Measurements from ENCODE around the gene RNF115. TPM values are rescaled to one million over a fixed set of nuclear protein-coding genes. Genes with fewer than 3 reads are reported as not detected.

Gene RNF115
- polyA plus RNA-seq, 1 experiment = 32.9 TPM

- Histone ChIP-seq H3K4me3 (ENCODE audit: low read depth, low read length) (no peak overlapping the region), H3K27ac (ENCODE audit: low read depth, low read length) (no peak overlapping the region), H3K9me3 (ENCODE audit: control insufficient read depth, insufficient read depth, low read length) (no peaks in the 10 kb centered on the region), H3K27me3 (ENCODE audit: control insufficient read depth, insufficient read depth, low read length) (no peaks in the 10 kb centered on the region)
- CTCF ChIA-PET = interaction anchor here (4.6 kb wide), 1 partner anchor 15 kb away, joined by 35 read pairs; the partner anchor contains the start of gene CD160
- POLR2A ChIA-PET = no interaction called here
- TF ChIP-seq CTCF (IDR thresholded peaks at IDR 0.05; ENCODE audit: low read depth, low read length) = no peak
- no peak for DNase-seq (ENCODE audit: low read depth, low spot score)
Measured at GRCh38 chr1:145705622-145706021, 118.3 kb downstream of the RNF115 start.

GRCh38 chr1:145702826-145703225, 121.1 kb downstream of the RNF115 start:
- H3K9me3 ChIP-seq (ENCODE audit: control insufficient read depth, insufficient read depth, low read length) = no peaks in the 10 kb centered on the region
- H3K27me3 ChIP-seq (ENCODE audit: control insufficient read depth, insufficient read depth, low read length) = no peaks in the 10 kb centered on the region
- TF ChIP-seq CTCF (IDR thresholded peaks at IDR 0.05; ENCODE audit: low read depth, low read length) = no peak
- no peak for DNase-seq (ENCODE audit: low read depth, low spot score)
- no peak overlapping the region for H3K27ac ChIP-seq (ENCODE audit: low read depth, low read length)
- POLR2A ChIA-PET = no interaction called here
- H3K4me3 ChIP-seq (ENCODE audit: low read depth, low read length) = no peak overlapping the region
- CTCF ChIA-PET = interaction anchor here (1.5 kb wide), 1 partner anchor 18 kb away, joined by 6 read pairs; no protein-coding TSS in a partner anchor

- H3K9me3 ChIP-seq (ENCODE audit: control insufficient read depth, insufficient read depth, low read length) = no peaks in the 10 kb centered on the region
- ChIA-PET POLR2A (no interaction called here), CTCF (no interaction called here)
- no peak overlapping the region for H3K4me3 ChIP-seq (ENCODE audit: low read depth, low read length)
- TF ChIP-seq CTCF (IDR thresholded peaks at IDR 0.05; ENCODE audit: low read depth, low read length) = no peak
- no peaks in the 10 kb centered on the region for H3K27me3 ChIP-seq (ENCODE audit: control insufficient read depth, insufficient read depth, low read length)
- no peak for DNase-seq (ENCODE audit: low read depth, low spot score)
- no peak overlapping the region for H3K27ac ChIP-seq (ENCODE audit: low read depth, low read length)
Measured at GRCh38 chr1:145702052-145702451, 121.8 kb downstream of the RNF115 start.

- Histone ChIP-seq H3K27ac (ENCODE audit: low read depth, low read length) (no peak overlapping the region), H3K9me3 (ENCODE audit: control insufficient read depth, insufficient read depth, low read length) (no peaks in the 10 kb centered on the region), H3K27me3 (ENCODE audit: control insufficient read depth, insufficient read depth, low read length) (no peaks in the 10 kb centered on the region), H3K4me3 (ENCODE audit: low read depth, low read length) (no peak overlapping the region)
- no peak for DNase-seq (ENCODE audit: low read depth, low spot score)
- POLR2A ChIA-PET = no interaction called here
- CTCF ChIA-PET = no interaction called here
- TF ChIP-seq CTCF (IDR thresholded peaks at IDR 0.05; ENCODE audit: low read depth, low read length) = no peak
Measured at GRCh38 chr1:145701306-145701862, 122.5 kb downstream of the RNF115 start.

GRCh38 chr1:145696630-145696960, 127.3 kb downstream of the RNF115 start:
- DNase-seq (ENCODE audit: low read depth, low spot score) = no peak
- Histone ChIP-seq H3K9me3 (ENCODE audit: control insufficient read depth, insufficient read depth, low read length) (no peaks in the 10 kb centered on the region; the same call in 1 of the 2 replicates), H3K27me3 (ENCODE audit: control insufficient read depth, insufficient read depth, low read length) (no peaks in the 10 kb centered on the region), H3K4me3 (ENCODE audit: low read depth, low read length) (no peak overlapping the region), H3K27ac (ENCODE audit: low read depth, low read length) (no peak overlapping the region)
- TF ChIP-seq CTCF (IDR thresholded peaks at IDR 0.05; ENCODE audit: low read depth, low read length) = no peak
- POLR2A ChIA-PET = no interaction called here
- CTCF ChIA-PET = no interaction called here
